Measurements from ENCODE around the gene GRID2. TPM values are rescaled to one million over a fixed set of nuclear protein-coding genes. Genes with fewer than 3 reads are reported as not detected.

Gene GRID2
- polyA plus RNA-seq, 1 experiment = not detected

GRCh38 chr4:92968996-92969395 lies 665.2 kb downstream of the GRID2 start:
- POLR2A ChIA-PET = no interaction called here

GRCh38 chr4:92969650-92970379 lies 666.0 kb downstream of the GRID2 start:
- peak; percentile 71 for DNase-seq (ENCODE audit: low read depth, low spot score)
- no peaks in the 10 kb centered on the region for H3K9me3 ChIP-seq (ENCODE audit: control insufficient read depth, insufficient read depth, low read length)
- ChIA-PET CTCF (no interaction called here), POLR2A (no interaction called here)
- TF ChIP-seq, protein P1, sequence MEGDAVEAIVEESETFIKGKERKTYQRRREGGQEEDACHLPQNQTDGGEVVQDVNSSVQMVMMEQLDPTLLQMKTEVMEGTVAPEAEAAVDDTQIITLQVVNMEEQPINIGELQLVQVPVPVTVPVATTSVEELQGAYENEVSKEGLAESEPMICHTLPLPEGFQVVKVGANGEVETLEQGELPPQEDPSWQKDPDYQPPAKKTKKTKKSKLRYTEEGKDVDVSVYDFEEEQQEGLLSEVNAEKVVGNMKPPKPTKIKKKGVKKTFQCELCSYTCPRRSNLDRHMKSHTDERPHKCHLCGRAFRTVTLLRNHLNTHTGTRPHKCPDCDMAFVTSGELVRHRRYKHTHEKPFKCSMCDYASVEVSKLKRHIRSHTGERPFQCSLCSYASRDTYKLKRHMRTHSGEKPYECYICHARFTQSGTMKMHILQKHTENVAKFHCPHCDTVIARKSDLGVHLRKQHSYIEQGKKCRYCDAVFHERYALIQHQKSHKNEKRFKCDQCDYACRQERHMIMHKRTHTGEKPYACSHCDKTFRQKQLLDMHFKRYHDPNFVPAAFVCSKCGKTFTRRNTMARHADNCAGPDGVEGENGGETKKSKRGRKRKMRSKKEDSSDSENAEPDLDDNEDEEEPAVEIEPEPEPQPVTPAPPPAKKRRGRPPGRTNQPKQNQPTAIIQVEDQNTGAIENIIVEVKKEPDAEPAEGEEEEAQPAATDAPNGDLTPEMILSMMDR (IDR thresholded peaks at IDR 0.05; ENCODE audit: low read depth, low read length) = no peak
- H3K27me3 ChIP-seq (ENCODE audit: control insufficient read depth, insufficient read depth, low read length) = no peaks in the 10 kb centered on the region
- no peak overlapping the region for H3K4me3 ChIP-seq (ENCODE audit: low read depth, low read length)
- no peak overlapping the region for H3K27ac ChIP-seq (ENCODE audit: low read depth, low read length)

More at GRCh38 chr4:92968996-92969395, 665.2 kb downstream of the GRID2 start:
- TF ChIP-seq, protein P1 (IDR thresholded peaks at IDR 0.05; ENCODE audit: low read depth, low read length) = no peak
- DNase-seq (ENCODE audit: low read depth, low spot score) = no peak
- Histone ChIP-seq H3K27me3 (ENCODE audit: control insufficient read depth, insufficient read depth, low read length) (no peaks in the 10 kb centered on the region), H3K4me3 (ENCODE audit: low read depth, low read length) (no peak overlapping the region), H3K9me3 (ENCODE audit: control insufficient read depth, insufficient read depth, low read length) (no peaks in the 10 kb centered on the region), H3K27ac (ENCODE audit: low read depth, low read length) (no peak overlapping the region)
- CTCF ChIA-PET = no interaction called here

- Histone ChIP-seq H3K4me3 (ENCODE audit: low read depth, low read length) (no peak overlapping the region), H3K27ac (ENCODE audit: low read depth, low read length) (no peak overlapping the region), H3K9me3 (ENCODE audit: control insufficient read depth, insufficient read depth, low read length) (no peaks in the 10 kb centered on the region), H3K27me3 (ENCODE audit: control insufficient read depth, insufficient read depth, low read length) (no peaks in the 10 kb centered on the region)
- POLR2A ChIA-PET = interaction anchor here (0.6 kb wide), 1 partner anchor 315 kb away, joined by 4 read pairs; no protein-coding TSS in a partner anchor
- TF ChIP-seq, protein P1 (IDR thresholded peaks at IDR 0.05; ENCODE audit: low read depth, low read length) = no peak
- no peak for DNase-seq (ENCODE audit: low read depth, low spot score)
- CTCF ChIA-PET = interaction anchor here (0.8 kb wide), 1 partner anchor 793 kb away, joined by 3 read pairs; no protein-coding TSS in a partner anchor
Measured at GRCh38 chr4:92970996-92971395, 667.2 kb downstream of the GRID2 start.

DNA sequence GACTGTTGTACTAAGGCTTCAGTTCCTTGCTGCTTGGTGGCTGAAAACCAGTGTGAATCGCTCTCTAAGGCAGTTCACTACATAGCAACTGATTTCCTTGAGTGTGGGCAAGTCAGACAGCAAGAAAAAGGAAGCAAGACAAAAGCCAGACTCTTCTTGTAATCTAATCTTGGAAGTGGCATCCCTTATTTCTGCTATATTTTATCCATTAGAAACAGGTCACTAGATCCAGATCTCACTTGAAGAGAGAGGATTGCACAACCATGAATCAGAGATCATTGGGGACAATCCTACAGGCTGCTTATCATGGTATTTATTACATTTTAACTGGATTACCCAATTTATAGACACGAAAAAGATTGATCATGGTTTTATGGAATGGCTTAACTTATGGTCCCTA lies 684.5 kb downstream of the GRID2 start:
- ChIA-PET POLR2A (no interaction called here), CTCF (no interaction called here)
- DNase-seq (ENCODE audit: low read depth, low spot score) = no peak
- no peaks in the 10 kb centered on the region for H3K27me3 ChIP-seq (ENCODE audit: control insufficient read depth, insufficient read depth, low read length)
- H3K9me3 ChIP-seq (ENCODE audit: control insufficient read depth, insufficient read depth, low read length) = no peaks in the 10 kb centered on the region
- no peak overlapping the region for H3K27ac ChIP-seq (ENCODE audit: low read depth, low read length)
- TF ChIP-seq, protein P1 (IDR thresholded peaks at IDR 0.05; ENCODE audit: low read depth, low read length) = no peak
- no peak overlapping the region for H3K4me3 ChIP-seq (ENCODE audit: low read depth, low read length)

GRCh38 chr4:92992758-92993157 lies 689.0 kb downstream of the GRID2 start:
- ChIA-PET POLR2A (no interaction called here), CTCF (no interaction called here)
- H3K27ac ChIP-seq (ENCODE audit: low read depth, low read length) = no peak overlapping the region
- no peaks in the 10 kb centered on the region for H3K27me3 ChIP-seq (ENCODE audit: control insufficient read depth, insufficient read depth, low read length)
- DNase-seq (ENCODE audit: low read depth, low spot score) = no peak
- no peak overlapping the region for H3K4me3 ChIP-seq (ENCODE audit: low read depth, low read length)
- TF ChIP-seq, protein P1 (IDR thresholded peaks at IDR 0.05; ENCODE audit: low read depth, low read length) = no peak
- no peaks in the 10 kb centered on the region for H3K9me3 ChIP-seq (ENCODE audit: control insufficient read depth, insufficient read depth, low read length)

All from AG04450 (cell line).